HG02798 (cell line): ENCODE results near the gene NPDC1.
A peak's percentile ranks its signal among the peaks of the same experiment; 100 is the strongest.

Experiments used
- ATAC-seq: cut with Tn5 transposase; IDR thresholded peaks from one replicate; pipeline ENCODE4 v1.9.1; 2021; ENCODE audit warnings: mild to moderate bottlenecking; ENCODE audit not compliant: unreplicated experiment, poor library complexity

NPDC1 gene

GRCh38 chr9:137046088-137046787 lies at the start of gene NPDC1:
Gene NPDC1, minus strand, starts transcription at chr9:137046177. Its CDS starts 188 bp downstream, at chr9:137045989.
- peak; percentile 52 for ATAC-seq

- no peak for ATAC-seq
Observed at GRCh38 chr9:137089232-137089947, 43.4 kb upstream of the NPDC1 start.

- ATAC-seq = no peak
Observed at GRCh38 chr9:137088121-137088520, 42.1 kb upstream of the NPDC1 start.

GRCh38 chr9:137087409-137087925 lies 41.5 kb upstream of the NPDC1 start:
- ATAC-seq = no peak

- peak; percentile 87 for ATAC-seq
Observed at GRCh38 chr9:137086531-137087408, 40.8 kb upstream of the NPDC1 start, which contains the start of gene MAN1B1. Gene MAN1B1, plus strand, starts transcription at chr9:137086985. Its CDS starts 15 bp downstream, at chr9:137087000.

DNA sequence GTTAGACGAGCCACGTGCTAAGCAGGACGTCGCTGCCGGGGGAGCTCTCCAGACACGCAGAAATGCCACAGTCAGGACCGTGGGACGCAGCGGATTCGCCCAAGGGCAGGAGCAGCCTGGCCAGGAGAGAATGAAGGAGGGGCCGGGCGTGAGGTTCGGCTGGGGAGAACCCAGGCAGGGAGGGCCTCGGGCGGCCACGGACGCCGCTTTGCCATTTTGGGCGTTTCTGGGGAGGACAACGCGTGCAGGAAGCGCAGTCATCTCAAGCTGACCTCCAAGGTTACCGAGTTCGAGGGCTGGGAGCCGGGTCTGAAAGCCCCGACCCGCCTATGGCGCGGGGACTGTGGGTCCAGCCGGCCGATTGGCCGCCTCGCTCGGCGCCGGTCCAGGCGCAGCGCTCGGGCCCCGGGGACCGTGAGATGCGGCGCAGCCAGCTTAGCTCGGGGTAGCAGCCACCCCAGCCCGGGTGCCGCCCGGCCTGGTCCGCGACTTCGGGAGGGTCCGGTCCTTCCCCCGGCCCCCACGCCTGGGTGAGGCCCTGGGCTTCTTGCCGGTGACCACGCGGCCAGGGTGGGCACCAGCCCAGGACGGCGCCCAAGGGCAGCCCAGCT lies 40.0 kb upstream of the NPDC1 start:
- ATAC-seq = no peak

DNA sequence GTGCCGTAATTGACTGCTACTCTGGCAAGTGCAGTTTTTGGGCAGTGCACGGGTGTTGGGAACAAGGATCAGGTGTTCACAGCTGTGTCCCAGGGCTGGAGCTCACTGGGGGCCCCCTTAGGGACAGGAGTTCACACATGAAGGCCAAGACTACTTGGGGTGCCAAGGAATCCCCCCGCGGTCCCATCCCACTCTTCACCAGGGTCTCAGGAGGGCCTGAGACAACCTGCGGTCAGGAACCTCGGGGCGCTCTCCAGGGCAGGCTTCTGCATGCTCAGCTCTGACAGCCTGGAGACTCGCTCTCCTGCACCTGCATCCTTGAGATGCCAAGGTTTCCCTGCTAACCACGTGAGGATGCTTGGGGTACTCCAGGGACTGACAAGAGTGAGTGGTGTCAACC lies 38.5 kb upstream of the NPDC1 start:
- ATAC-seq = no peak

DNA sequence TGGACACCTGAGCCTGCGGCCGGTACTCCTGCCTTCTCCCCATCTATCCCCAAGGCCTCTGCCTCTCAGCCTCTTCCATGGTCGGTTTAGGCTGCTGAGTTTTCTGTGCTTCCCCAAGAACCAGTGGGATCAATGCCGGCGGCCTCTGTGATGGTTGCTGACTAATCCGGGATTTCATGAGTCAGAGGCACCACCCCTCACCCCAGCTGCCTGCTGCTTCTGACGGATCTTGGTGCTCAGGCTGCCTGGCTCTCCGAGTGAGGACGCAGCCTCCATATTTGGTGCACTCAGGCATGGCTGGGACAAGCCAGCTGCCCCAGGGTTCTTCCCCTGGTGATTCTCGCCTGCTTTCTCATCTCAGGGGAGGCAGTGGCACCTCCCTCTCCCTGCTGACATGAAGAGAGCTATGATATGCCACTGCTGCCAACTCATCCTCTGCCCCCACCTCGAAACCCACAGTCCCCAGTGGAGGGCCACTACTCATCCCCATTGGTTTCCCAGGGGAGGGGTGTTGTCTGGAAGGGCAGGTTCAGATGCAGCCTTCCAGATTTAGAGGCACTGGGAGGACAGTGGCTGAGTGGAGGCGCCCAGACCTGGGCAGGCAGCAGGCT lies 37.5 kb upstream of the NPDC1 start:
- ATAC-seq = no peak

GRCh38 chr9:137082925-137083290 lies 36.9 kb upstream of the NPDC1 start:
- no peak for ATAC-seq

- ATAC-seq = no peak
Observed at GRCh38 chr9:137082222-137082924, 36.4 kb upstream of the NPDC1 start.

GRCh38 chr9:137080260-137081122 lies 34.5 kb upstream of the NPDC1 start:
- no peak for ATAC-seq

DNA sequence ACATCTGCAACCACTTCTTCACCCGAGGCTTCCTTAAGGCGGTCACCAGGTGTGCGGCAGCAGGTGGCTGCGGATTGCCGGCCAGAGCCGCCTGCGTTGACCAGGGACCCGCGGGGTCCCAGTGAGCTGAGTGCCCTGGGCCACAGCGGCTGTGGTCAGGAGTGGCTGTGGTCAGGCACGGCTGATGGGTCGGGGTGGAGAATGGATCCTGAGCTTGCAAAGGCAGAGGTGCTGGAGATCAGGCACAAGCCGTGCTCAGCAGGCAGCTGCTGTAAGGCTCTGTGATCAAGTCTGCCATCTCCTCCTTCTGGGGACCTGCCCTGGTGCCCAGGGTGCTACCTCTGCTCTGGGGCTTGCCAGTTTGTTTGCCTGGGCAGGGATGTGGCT lies 33.4 kb upstream of the NPDC1 start:
- ATAC-seq = no peak

- no peak for ATAC-seq
Observed at GRCh38 chr9:137078701-137079400, 32.9 kb upstream of the NPDC1 start.

GRCh38 chr9:137077758-137078693 lies 32.0 kb upstream of the NPDC1 start:
- no peak for ATAC-seq

DNA sequence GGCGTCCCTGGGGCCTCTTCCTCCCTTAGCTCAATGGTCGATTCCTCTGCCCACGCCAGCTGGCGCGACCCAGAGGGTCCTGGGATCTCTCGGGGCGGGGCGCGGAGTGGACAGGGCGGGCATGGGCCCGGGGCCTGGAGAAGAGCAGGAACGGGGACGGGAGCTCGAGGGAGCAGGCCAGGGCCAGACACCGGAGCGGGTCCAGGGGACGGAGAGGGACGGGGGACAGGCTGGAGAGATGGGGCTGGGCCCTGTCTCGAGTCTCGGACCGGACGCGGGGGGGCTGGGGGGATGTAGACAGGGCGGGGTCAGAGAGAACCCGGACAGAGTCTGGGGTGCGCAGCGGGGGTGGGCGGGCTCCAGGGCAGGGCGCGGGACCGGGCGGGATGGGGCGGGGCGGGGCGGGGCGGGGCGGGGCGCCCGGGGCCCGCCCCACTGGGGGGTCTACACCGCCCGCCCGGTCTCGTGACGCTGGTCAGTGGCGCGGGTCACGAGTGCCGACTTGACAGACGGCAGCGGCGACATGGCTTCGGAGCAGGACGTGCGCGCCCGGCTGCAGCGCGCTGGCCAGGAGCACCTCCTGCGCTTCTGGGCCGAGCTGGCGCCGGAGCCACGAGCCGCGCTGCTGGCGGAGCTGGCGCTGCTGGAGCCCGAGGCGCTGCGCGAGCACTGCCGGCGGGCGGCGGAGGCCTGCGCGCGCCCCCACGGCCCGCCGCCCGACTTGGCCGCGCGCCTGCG lies 31.2 kb upstream of the NPDC1 start, which contains the start of gene UAP1L1:
Gene UAP1L1, plus strand, starts transcription at position 508 of the 738 bp plus-strand sequence. Its CDS starts 16 bp downstream, at position 524.
- peak; percentile 71 for ATAC-seq

DNA sequence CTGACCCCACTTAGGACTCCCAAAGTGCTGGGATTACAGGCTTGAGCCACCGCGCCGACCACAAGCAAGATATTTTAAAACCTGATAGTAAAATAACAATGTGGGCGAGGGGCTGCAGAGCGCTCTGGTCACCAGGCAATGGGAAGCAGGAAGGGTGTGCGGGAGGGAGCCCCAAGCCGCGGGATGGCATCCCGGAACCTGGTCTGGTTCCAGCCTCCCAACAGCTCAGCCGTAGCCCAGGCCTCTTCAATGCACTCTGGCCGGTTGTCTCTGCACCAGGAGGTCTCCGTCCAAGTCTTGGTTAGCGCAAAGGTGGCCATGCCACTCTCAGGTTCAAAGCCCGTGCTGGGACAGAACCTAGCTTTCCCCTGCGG lies 30.6 kb upstream of the NPDC1 start:
- no peak for ATAC-seq
